Hematopoietic multipotent progenitor cell treated with erythropoietin and hydrocortisone succinate and interleukin-3 and kit ligand, for 6 days (in vitro differentiated cells): ENCODE data around the gene CBX7.

ENCODE experiments used
- DNase-seq: peaks from one replicate; pipeline ENCODE4 v3.0.0-alpha.2; 2015

CBX7 gene

DNA sequence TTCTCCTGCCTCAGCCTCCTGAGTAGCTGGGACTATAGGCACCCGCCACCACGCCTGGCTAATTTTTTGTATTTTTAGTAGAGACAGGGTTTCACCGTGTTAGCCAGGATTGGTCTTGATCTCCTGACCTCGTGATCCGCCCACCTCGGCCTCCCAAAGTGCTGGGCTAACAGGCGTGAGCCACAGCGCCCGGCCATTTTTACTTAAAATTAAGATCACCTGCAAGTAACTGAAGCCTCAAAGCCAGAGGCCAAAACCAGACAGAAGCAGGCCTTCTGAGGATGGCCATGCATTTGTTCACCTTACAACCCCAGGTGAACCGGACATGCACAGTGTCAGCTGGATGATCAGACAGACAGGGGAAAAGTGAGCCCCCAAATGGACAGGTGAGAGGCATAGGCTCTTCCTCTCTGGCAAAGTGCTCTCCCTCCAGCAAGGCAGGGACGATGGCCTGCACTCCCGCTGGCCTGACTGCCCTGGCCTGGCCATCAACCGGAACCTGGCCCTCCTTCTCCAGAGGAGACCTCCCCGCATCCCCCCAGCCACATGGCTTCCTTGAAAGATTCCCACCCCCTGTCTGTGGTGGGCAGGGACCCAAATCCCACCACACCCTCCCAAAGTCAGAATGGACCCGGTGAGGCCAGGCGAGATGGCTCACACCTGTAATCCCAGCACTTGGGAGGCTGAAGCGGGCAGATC, 29.6 kb downstream of the CBX7 start:
- no peak for DNase-seq

DNA sequence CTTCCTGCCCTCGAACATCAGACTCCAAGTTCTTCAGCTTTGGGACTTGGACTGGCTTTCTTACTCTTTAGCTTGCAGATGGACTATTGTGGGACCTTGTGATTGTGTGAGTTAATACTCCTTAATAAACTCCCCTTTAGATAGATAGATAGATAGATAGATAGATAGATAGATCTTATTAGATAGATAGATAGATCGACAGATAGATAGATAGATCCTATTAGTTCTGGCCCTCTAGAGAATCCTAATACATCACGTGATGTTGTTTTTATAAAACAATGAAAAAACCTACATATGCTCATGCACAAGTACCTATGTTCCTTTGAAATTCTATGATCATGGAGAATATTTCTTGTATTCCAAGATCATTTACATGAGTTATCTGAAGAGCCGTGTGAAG, 31.5 kb downstream of the CBX7 start:
- DNase-seq = no peak

DNA sequence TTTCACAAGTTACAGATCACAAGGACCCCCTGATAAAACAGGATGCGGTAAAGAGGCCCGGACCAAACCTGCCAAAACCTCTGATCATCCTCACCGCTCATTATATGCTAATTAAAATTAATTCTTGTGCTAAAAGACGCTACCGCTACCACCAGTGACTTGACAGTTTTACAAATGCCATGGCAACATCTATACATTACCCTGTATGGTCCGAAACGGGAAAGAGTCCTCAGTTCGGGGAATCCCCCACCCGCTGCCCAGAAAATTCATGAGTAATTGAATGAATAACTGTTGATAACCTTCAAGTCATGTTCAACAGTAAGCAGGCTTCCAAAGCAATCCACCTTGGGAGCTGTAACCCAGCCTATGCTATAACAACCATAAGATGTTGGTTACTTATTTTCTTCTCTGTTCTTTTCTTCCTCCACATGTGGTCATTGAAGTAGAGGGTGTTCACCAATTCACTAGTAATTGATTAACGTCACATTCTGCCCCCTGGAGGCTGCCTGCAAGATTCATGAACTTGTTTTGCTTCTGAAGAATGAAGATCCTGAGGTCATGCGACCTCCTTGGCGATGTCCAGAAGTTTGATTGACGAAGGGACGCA, 34.8 kb downstream of the CBX7 start:
- peak; percentile 86 for DNase-seq

DNA sequence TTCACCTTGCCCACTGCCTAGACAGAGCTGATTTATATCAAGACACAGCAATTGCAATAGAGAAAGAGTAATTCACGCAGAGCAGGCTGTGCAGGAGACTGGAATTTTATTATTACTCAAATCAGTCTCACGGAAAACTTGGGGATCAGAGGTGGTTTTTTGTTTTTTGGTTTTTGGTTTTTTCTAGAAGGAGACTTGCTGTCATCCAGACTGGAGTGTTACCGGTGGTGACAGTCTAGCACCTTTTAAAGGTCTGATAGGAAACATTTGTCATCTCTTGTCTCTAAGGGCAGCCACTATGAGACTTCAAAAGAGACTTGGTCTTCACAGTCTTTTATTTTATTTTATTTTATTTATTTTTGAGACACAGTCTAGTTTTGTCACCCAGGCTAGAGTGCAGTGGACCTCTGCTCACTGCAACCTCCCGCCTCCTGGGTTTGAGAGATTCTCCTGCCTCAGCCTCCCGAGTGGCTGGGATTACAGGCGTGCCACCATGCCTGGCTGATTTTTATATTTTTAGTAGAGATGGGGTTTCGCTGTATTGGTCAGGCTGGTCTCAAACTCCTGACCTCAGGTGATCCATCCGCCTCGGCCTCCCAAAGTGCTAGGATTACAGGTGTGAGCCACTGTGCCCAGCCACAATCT, 36.4 kb downstream of the CBX7 start:
- DNase-seq = no peak

DNA sequence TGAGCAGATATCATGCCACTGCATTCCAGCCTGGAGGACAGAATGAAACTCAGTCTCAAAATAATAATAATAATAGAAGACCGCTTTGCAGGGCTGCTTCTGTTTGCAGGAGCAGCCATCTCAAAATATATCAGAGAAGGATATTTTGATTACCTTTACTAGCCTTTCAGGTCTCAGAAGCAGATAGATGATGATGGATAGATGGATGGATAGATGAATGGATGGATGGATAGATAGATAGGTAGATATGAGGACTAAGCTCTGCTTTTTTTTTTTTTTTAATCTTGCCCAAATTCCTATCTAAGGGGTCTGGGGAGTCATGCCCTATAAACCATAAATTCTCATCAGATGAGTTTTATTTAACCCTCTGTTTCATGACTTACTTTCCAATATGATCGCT, 36.9 kb downstream of the CBX7 start:
- no peak for DNase-seq

DNA sequence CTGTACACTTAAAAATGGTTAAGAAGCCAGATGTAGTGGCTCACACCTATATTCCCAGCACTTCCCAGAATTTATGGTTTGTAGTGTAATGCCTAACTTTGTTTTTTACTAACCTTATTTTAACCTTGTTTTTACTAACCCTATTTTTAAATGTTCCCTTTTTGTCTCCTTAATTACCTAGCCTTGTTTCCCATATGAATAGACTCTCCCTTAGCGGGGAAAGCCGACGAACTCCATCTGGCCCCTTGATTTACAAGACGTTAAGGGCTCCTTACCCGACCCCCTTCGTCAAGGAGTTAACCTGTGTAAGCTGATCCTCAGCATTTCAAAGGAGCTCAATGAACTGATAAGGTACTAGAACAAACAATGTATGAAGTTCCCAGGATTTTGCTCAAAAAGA, 38.4 kb downstream of the CBX7 start:
- no peak for DNase-seq

DNA sequence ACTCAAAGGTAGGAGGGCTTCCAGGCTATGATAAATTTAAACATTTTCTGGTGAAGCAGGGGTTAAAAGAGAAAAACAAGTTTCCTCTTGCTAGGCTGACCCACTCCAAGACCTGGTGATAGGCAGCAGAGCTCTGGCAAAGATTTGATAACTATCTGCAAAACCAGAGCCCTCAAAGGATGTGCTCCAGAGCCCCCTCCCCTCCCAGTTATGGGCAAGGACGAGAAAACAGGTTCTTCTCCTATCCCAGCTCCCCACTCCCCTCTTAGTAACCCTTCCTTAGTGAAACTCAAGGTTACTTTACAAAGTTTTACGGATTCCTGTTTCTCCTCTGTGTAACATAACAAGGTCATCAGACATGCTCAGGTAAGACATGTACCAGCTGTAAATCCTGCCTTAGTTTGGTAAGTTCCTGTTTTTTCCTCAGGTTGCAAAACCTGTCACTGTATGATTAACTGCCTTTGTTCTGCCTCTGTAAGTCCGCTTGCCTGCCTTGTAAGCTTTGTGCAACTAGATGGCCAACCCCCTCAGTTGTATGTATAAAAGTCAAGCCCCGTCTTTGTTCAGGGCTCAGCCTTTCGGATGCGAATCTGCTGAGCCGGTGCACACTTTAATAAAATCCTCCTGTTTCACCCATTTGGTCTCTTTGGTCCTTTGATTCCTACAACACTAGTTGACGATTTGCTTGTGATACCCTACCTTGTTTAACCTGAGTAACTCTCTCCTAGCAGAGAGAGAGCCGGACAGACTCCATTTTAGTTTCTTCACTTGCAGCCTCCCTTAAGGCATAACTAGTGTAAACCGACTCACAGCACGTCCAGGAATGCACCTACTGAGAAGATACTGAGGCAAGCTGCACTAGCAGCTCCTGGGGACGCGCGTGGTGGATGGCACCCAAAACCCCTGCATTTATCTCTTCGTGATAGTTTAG, 41.6 kb downstream of the CBX7 start:
- DNase-seq = peak; percentile 35

DNA sequence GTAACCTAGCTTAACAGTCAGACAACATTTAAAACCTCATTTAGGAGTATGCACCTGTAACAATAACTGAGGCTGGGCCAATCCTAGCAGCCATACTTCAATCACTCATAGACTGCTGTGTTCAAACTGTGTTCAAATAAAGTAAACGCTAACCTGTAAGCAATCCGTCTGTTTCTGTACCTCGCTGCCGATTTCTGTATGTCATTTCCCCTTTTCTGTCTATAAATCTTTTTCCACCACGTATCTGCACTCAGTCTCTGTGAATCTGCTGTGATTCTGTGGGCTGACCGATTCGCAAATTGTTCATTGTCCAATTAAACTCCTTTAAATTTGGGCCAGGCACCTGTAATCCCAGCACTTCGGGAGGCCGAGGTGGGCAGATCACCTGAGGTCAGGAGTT, 43.1 kb downstream of the CBX7 start:
- no peak for DNase-seq

DNA sequence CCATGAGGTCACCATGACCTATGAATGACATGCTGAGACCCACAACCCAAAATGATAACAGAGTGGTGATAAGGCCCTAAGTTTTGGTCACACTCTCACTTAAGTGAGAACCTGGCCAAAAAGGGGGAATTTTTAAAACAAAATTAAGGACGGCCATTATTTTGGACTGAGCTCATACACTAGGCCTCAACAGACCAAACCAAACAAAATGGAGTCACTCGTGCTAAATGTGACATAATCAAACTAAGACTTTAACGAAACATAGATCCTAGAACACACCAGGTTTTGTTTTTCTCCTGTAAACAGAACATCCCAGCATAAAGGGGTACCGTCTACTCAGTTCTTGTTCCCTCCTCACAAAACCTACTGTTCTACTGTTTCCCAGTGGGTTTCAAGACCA, 44.0 kb downstream of the CBX7 start:
- DNase-seq = no peak

DNA sequence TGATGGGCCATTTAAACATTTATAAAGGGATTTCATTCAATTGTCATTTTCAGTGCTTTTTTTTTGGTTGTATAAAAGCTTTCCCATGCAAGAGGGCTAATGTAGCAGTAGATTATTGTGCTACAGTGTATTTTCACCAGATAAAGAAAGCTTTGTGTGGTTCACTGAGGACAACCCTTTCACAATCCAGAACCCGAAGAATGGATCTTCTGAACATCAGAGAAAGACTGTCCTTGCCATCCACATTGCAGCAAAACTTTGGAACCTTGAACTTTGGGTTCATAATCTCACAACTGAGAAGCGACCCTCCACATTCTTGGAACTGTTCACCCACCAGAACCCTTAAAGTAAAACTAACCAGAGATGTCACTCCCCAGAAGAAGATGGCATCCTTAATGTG, 46.2 kb downstream of the CBX7 start:
- no peak for DNase-seq

DNA sequence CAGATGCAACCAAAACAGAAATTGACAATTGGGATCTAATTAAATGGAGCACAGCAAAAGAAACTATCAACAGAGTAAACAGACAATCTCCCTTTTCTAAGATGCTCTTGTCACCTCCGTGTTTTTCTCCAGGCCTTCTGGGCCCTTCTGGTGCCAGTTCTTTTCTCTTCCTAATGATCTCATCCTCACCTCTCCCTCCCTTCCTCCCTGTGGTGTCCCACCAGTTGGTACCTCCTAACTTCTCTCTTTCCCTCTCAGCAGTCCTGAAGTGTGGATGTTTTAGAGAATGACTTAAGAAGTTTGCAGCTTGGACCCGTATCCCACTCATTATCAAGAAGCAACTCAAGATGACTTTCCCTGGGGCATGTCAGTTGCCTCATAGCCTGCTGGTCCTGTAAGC, 49.0 kb downstream of the CBX7 start:
- DNase-seq = no peak

DNA sequence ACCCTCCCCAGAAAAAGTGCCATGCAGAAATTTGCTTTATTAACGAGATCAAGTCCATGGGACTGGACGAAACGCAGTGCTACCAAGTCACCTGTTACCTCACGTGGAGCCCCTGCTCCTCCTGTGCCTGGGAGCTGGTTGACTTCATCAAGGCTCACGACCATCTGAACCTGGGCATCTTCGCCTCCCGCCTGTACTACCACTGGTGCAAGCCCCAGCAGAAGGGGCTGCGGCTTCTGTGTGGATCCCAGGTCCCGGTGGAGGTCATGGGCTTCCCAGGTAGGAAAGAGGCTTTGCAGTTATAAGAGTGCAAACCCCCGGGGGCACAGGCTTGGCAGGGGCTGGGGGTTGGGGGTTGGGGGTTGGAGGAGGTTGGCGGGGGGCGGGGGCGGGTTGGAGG, 51.3 kb downstream of the CBX7 start:
- no peak for DNase-seq

DNA sequence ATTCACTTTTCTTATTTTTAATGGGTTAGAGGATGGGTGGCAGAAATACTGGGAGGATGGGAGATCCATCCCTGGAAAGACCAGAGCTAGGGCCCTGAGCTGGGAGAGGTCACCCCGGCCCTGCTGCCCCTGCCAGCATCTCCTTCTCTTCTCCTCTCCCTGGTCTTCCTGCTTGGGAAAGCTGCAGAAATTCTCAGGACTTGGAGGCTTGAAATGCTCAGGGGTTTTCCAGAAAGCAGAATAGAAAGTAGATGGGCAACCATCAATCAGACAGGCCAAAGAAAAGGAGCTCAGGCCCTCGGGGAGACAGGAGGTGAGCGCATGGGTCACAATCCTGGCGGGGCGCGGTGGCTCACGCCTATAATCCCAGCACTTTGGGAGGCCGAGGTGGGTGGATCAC, 53.9 kb downstream of the CBX7 start:
- DNase-seq = no peak

DNA sequence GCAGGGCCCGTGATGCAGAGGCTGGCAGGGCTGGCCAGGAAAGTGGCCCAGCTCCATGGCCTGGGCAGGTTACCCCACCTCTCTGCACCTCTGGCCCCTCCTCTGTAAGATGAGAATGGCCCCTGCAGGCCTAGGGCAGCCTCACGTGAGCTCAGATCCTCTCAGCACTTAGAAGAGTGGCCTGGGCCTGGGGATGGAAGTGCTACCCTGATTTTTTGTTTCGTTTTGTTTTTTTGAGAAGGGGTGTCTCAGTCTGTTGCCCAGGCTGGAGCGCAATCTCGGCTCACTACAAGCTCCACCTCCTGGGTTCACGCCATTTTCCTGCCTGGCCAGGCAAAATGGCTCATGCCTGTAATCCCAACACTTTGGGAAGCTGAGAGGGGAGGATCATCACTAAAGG, 54.5 kb downstream of the CBX7 start:
- no peak for DNase-seq

DNA sequence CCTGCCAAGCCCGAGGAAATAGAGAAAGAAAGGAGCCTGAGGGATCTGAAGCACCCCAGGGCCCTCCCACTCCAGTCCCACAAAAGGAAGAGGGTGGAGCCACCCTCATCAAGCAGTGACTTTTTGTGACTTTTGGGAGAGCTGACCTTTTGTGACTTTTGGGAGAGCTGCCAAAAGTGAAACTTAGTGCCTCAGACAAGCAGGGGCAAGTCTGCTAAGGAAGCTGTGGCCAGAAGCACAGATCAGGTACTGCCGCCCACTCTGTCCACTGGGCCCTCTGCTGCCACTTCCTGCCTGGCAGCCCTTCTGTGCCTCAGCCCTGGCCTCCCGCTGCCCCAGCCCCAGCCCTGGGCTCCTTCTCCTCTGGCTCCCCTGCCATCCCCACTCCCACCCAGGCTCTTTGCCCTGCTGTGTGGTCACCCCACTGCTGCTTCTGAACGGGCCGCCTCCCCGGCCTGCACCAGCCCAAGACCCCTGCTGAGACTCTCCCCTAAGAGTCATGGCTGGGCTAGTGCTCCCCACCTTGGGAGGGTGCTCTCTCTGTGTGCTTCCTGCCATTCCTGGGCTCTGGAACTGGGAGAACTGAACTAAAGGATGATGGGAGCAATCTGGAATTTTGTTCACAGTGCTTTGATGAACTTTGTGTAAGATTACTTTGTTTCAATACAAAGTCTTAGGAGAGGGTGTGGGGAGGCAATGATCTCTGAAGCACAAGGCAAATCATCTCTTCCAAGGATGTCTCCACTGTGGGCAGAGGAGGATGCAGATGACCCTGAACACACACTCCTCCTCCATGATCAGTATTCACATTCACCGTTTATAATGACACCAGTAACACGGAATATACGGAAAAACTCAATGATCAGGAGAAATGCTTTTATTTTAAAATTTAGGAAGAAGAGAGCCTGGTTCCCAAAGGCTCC, 55.1 kb downstream of the CBX7 start, which contains the start of gene APOBEC3H:
Gene APOBEC3H (plus strand): TSS at position 147 of the 923 bp plus-strand sequence. CDS start 3,035 bp downstream, outside the sequence.
- peak; percentile 76 for DNase-seq

DNA sequence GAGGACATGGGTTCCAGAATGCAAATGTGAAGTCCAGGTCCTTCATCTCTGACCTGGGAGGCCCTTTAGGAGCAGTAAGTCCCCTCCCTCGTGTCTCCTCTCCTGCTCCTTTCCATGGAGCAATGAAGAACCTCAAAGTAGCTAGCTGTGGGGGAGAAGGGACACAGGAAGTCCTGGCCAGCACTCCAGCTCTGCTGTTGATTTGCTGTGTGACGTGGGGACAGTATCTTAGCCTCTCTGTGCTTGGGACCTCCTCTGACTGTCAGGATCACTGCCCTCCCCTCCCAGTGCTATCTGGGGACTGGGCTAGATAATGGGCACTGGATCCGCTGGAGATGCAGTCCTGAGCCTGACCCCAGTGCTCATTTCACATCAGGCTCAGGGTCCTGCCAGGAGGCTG, 56.5 kb downstream of the CBX7 start:
- DNase-seq = no peak

DNA sequence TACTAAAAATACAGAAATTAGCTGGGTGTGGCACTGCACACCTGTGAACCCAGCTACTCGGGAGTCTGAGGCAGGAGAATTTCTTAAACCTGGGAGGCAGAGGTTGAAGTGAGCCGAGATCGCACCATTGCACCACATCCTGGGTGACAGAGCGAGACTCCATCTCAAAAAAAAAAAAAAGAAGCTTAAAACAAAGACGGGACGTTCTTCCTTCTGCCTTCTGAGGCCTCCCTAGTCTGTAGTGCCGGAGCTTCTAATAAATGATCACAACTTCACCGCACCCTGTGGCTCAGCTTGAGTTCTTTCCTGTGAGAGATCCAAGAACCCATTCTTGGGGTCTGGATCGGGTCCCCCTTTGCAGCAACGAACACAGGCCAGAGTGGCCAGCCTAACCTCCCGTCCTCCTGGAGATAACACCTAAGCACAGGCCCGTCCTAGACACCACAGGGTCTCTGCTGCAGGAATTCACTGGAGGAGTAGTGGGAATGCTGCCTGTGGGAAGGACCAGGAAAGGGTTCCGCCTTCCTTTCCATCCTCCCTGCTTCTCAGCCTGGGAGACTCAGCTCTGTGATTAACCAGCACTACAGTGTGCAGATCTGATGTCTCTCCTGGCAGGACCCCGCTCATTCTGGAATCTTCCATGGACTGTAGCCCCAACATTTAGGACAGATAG, 57.6 kb downstream of the CBX7 start:
- DNase-seq = no peak

DNA sequence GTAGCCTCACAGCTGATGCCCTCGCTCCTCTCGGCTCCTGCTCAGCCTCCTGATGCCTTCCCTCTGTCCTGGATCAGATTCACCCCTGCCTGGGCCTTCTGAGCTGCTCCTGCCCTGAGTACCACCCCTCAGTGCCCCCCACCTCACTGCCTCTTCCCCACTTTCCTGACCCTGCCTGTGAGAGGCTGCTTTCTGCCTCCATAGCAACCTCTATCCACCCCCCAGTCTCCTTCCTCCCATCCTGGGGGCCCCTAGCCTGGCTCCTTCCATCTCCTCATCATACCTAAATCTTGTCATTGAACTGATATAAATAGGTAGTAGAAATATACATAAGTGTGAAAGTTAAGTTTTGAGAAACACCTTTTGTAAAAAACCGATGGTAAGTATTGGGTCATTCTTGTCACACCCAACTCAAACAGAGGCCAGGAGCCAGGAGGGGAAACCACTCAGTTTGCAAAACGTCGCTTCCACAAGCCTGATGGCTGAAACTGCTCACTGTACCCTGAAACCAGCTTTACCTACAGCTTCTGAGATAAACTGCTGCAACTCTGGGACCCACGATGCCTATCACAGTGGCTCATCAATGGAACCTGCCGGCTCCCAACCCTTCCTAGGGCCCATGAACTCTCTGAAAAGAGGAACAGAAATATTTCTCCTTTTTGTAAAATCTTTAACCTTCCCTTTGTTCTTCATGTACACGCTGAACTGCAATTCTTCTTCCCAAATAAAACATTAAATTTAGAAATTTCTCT, 60.2 kb downstream of the CBX7 start:
- no peak for DNase-seq

DNA sequence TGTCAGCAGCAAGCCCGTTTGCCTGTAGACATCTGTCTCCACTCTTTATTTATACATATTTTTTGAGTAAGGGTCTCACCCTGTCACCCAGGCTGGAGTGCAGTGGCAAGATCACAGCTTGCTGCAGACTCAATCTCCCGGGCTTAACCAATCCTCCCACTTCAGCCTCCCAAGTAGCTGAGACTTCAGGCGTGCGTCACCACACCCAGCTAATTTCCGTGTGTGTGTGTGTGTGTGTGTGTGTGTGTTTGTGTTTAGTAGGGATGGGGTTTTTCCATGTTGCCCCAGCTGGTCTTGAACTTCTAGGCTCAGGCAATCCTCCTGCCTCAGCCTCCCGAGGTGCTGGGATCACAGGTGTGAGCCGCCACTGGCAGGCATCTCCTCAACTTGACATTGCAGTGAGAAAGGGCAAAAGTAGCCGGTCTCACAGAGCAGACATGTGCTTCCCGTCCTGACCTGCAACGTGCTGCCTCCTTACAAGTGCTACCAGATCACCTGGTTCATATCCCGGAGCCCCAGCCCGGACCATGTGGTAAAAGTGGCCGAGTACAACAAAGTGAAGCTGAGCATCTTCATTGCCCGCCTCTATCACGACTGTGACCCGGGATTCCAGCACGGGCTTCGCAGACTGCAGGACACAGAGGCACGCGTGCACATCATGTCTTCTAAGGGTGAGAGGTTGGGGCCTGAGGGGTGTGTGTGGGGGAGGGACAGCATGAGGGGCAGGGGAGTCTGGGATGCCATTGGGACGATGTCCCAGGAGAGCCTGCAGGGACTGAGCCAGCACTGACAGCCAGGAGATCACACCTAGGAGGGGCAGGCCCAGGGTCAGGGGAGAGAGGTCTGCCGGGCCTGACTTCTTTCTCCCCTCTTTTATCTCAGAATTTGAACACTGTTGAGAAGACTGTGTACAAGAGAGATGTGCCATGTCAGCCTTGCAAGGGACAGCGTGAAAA, 61.1 kb downstream of the CBX7 start:
- no peak for DNase-seq
